Mesothelial cell of epicardium (in vitro differentiated cells): Measurements from ENCODE around the gene CCDC59. TPM values are rescaled to one million over a fixed set of nuclear protein-coding genes. Genes with fewer than 3 reads are reported as not detected.
A peak's percentile ranks its signal among the peaks of the same experiment; 100 is the strongest.

Experiments
- DNase-seq, 2 experiments: peaks; one replicate each; pipeline ENCODE4 v3.0.0; 2021; ENCODE audit warnings: low spot score in 2 of 2; ENCODE audit not compliant: unreplicated experiment in 2 of 2
- H3K27ac Mint-ChIP-seq: 2 replicates; pipeline ENCODE4 v1.8.0; 2021; ENCODE audit warnings: mixed read lengths
- H3K27me3 Mint-ChIP-seq: 2 replicates; pipeline ENCODE4 v1.8.0; 2021; ENCODE audit warnings: low read depth, mixed read lengths
- H3K36me3 Mint-ChIP-seq: 2 replicates; pipeline ENCODE4 v1.8.0; 2021; ENCODE audit warnings: mixed read lengths
- H3K4me1 Mint-ChIP-seq: 2 replicates; pipeline ENCODE4 v1.8.0; 2021; ENCODE audit warnings: mixed read lengths
- H3K4me3 Mint-ChIP-seq: 2 replicates; pipeline ENCODE4 v1.8.0; 2021; ENCODE audit warnings: mild to moderate bottlenecking, moderate library complexity, mixed read lengths
- H3K9me3 Mint-ChIP-seq: 2 replicates; pipeline ENCODE4 v1.8.0; 2021; ENCODE audit warnings: mixed read lengths
- total RNA-seq: library from RNA; stranded (reverse); gene quantifications from 3 replicates; pipeline ENCODE4 v1.2.1, GENCODE V29; 2021
- TF ChIP-seq, protein P1 (sequence below): fragments of 200-600 bp; sonication (generic); IDR thresholded peaks from one replicate; pipeline ENCODE4 v1.5.0; 2021; ENCODE audit warnings: antibody characterized with exemption; ENCODE audit not compliant: unreplicated experiment

The CCDC59 gene
- total RNA-seq, 1 donor from 2014 or later, result 48.9 TPM

DNA sequence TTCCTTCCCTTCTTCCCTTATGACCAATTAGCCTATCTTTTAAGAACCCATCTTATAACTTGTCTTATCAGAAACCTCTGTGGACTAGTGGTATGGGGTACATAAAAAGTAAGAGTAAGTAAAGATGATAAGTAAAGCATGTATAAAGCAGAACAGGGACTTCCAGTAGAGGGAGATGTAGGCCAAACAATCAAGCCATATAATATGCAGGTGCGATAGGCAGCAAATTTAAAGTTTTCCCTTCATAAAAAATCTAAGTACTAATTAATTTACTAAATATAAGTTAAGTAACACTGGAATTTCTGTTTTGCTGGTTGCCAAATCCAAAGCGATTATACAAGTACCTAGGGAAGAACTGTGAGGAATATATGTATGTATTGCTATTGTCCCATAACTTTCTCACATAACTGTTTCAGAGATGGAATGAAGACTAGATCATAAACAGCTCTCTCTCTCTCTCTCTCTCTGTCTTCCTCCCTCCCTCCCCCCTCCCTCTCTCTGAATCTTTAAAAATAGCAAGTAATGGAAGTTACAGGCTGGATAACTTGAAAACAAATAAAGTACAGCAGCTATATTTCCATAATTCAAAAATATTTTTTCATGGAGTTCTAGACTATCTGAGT lies 25.9 kb upstream of the CCDC59 start:
- TF ChIP-seq, protein P1, sequence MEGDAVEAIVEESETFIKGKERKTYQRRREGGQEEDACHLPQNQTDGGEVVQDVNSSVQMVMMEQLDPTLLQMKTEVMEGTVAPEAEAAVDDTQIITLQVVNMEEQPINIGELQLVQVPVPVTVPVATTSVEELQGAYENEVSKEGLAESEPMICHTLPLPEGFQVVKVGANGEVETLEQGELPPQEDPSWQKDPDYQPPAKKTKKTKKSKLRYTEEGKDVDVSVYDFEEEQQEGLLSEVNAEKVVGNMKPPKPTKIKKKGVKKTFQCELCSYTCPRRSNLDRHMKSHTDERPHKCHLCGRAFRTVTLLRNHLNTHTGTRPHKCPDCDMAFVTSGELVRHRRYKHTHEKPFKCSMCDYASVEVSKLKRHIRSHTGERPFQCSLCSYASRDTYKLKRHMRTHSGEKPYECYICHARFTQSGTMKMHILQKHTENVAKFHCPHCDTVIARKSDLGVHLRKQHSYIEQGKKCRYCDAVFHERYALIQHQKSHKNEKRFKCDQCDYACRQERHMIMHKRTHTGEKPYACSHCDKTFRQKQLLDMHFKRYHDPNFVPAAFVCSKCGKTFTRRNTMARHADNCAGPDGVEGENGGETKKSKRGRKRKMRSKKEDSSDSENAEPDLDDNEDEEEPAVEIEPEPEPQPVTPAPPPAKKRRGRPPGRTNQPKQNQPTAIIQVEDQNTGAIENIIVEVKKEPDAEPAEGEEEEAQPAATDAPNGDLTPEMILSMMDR, result peak; percentile 29
- Mint-ChIP-seq H3K9me3 (no peaks in the 10 kb centered on the region), H3K4me1 (peaks cover 2% of the 10 kb centered on the region), H3K4me3 (no peak overlapping the region), H3K27me3 (no peaks in the 10 kb centered on the region), H3K36me3 (no peaks in the 10 kb centered on the region), H3K27ac (no peak overlapping the region)
- DNase-seq, result no peak

DNA sequence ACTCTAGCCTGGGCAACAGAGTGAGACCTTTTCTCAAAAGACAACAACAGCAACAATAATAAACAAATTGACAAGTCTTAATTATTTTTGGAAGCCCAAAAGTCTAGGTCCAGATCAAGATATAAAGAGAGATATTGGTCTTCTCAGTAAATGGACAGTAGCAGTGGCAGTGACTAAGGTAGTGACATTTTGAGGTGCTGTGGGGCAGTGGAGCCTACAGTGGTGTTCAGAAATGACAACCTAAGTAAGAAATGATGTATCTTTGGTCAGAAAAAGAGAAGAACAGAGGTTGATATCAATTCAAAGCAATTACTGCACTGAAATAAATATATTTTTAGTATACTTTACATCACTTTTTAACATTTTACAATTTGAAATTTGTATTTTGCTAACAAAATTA lies 20.8 kb upstream of the CCDC59 start:
- TF ChIP-seq, protein P1, result no peak
- H3K4me1 Mint-ChIP-seq, result no peaks in the 10 kb centered on the region
- no peak for DNase-seq
- peaks cover 10% of the 10 kb centered on the region for H3K9me3 Mint-ChIP-seq
- no peaks in the 10 kb centered on the region for H3K27me3 Mint-ChIP-seq
- H3K4me3 Mint-ChIP-seq, result no peak overlapping the region
- H3K36me3 Mint-ChIP-seq, result peaks cover 8% of the 10 kb centered on the region
- no peak overlapping the region for H3K27ac Mint-ChIP-seq

DNA sequence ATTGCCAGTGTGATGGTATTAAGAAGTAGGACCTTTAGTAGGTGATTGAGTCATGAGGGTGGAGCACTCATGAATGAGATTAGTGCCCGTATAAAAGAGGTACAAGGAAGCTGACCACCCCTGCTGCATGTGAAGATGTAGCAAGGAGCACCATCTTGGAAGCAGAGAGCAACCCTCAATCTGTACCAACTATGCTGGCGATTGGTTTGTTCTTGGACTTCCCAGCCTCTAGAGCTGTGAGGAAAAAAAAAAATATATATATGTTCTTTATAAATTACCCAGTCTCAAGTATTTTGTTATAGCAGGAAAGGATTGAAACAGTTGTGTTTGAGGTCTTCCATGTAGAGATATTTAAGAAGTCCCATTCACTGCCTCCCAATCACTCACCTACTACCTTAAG lies 17.0 kb upstream of the CCDC59 start:
- H3K4me1 Mint-ChIP-seq, result no peaks in the 10 kb centered on the region
- no peak overlapping the region for H3K27ac Mint-ChIP-seq
- no peaks in the 10 kb centered on the region for H3K27me3 Mint-ChIP-seq
- H3K9me3 Mint-ChIP-seq, result peaks cover 34% of the 10 kb centered on the region
- DNase-seq, result no peak
- H3K36me3 Mint-ChIP-seq, result peaks cover 40% of the 10 kb centered on the region
- H3K4me3 Mint-ChIP-seq, result no peak overlapping the region
- TF ChIP-seq, protein P1, result no peak

DNA sequence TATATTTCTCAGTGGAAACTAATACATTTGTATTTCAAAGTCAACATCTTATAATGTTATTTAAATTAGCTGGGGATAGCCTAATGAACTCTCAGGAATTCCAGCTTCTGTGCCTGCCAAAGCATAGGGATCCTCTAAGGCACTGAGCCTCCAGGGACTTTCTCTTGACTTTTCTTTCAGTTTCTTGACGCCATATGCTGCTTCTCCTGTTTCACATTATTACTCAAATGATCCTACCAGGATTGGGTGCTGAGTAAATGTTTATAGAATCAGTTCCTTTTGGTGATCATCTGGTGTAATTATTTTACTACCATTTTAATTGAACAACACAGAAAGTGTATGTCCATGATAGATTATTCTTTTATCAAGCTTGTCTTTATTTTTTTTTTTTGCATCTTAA lies 8.0 kb upstream of the CCDC59 start:
- Mint-ChIP-seq H3K4me3 (no peak overlapping the region), H3K36me3 (peaks cover 11% of the 10 kb centered on the region), H3K9me3 (peaks cover 12% of the 10 kb centered on the region), H3K27ac (no peak overlapping the region), H3K4me1 (no peaks in the 10 kb centered on the region), H3K27me3 (no peaks in the 10 kb centered on the region)
- TF ChIP-seq, protein P1, result no peak
- DNase-seq, result no peak

DNA sequence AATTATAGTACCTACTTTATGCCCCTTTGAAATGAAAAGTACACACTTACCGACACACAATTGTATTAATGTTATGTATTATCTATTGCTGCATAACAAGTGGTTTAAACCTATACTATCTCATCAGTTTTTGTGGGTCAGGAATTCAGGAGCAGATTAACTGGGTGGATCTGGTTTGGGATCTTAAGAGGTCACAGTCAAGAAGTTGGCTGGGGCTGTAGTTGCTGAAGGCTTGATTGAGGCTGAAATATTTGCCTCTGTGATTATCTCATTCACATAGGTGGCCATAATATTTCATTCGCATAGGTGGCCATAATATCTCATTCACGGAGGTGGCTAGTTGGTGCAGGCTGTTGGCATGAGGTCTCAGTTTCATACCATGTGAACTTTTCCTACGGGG lies 5.8 kb upstream of the CCDC59 start:
- DNase-seq, result no peak
- TF ChIP-seq, protein P1, result no peak
- Mint-ChIP-seq H3K4me1 (peaks cover 14% of the 10 kb centered on the region), H3K9me3 (peaks cover 6% of the 10 kb centered on the region), H3K36me3 (peaks cover 8% of the 10 kb centered on the region), H3K4me3 (no peak overlapping the region), H3K27ac (no peak overlapping the region), H3K27me3 (no peaks in the 10 kb centered on the region)
